ENCODE results near the gene ARHGAP24. TPM values are rescaled to one million over a fixed set of nuclear protein-coding genes. Genes with fewer than 3 reads are reported as not detected.
"Not testable (repeated sequence)": the region's sequence is repeated elsewhere in the genome, so short reads cannot be mapped to it uniquely, and the experiment has no call there.

The ARHGAP24 gene
- total and polyA plus RNA-seq, 10 of the 15 experiments (the other 5 are each of a cell fraction or from before 2014, with no cell fraction given), result 0.10 to 4.2 (median 0.52) TPM

DNA sequence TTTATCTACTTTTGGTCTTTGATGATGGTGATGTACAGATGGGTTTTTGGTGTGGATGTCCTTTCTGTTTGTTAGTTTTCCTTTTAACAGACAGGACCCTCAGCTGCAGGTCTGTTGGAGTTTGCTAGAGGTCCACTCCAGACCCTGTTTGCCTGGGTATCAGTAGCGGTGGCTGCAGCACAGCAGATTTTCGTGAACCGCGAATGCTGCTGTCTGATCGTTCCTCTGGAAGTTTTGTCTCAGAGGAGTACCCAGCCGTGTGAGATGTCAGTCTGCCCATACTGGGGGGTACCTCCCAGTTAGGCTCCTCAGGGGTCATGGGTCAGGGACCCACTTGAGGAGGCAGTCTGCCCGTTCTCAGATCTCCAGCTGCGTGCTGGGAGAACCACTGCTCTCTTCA lies 191.7 kb downstream of the ARHGAP24 start:
- intact Hi-C loops (cut with micrococcal nuclease; ENCODE audit: unreplicated experiment); H3K9ac ChIP-seq (ENCODE audit: control insufficient read depth, insufficient read depth, low read length); H3K36me3 ChIP-seq (ENCODE audit: control insufficient read depth in 2 of 2, insufficient read depth in 2 of 2, low read length in 1 of 2); H3K9me3 ChIP-seq (replicated peaks; ENCODE audit: control insufficient read depth, insufficient read depth, low read length); H3K4me1 ChIP-seq (ENCODE audit: control insufficient read depth, insufficient read depth, low read length); H4K20me1 ChIP-seq (ENCODE audit: control insufficient read depth, insufficient read depth); H3K27ac ChIP-seq (ENCODE audit: control insufficient read depth, insufficient read depth); POLR2A ChIA-PET; DNase-seq (ENCODE audit: low read depth, low spot score); H3K79me2 ChIP-seq (ENCODE audit: control insufficient read depth, insufficient read depth, low read length); H2AFZ ChIP-seq (ENCODE audit: control insufficient read depth, low read depth, low read length); ATAC-seq; RAD21 ChIA-PET (ENCODE audit: unreplicated experiment); FAIRE-seq; H3K4me3 ChIP-seq; H3K27me3 ChIP-seq (replicated peaks in 1 of 2; ENCODE audit: control insufficient read depth in 2 of 2, insufficient read depth in 2 of 2, low read length in 1 of 2); SMC1A ChIA-PET (ENCODE audit: uncharacterized antibody, unreplicated experiment); H3K4me2 ChIP-seq (ENCODE audit: control insufficient read depth, insufficient read depth); in situ Hi-C loops (cut with MboI); BruUV-seq (replicated peaks); CTCF ChIA-PET: not testable (repeated sequence)
- TF ChIP-seq, protein P1, sequence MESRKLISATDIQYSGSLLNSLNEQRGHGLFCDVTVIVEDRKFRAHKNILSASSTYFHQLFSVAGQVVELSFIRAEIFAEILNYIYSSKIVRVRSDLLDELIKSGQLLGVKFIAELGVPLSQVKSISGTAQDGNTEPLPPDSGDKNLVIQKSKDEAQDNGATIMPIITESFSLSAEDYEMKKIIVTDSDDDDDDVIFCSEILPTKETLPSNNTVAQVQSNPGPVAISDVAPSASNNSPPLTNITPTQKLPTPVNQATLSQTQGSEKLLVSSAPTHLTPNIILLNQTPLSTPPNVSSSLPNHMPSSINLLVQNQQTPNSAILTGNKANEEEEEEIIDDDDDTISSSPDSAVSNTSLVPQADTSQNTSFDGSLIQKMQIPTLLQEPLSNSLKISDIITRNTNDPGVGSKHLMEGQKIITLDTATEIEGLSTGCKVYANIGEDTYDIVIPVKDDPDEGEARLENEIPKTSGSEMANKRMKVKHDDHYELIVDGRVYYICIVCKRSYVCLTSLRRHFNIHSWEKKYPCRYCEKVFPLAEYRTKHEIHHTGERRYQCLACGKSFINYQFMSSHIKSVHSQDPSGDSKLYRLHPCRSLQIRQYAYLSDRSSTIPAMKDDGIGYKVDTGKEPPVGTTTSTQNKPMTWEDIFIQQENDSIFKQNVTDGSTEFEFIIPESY (IDR thresholded peaks at IDR 0.05), result peak; percentile 65; the same call in 1 of the 2 replicates
- 96% methylated on average over 8 of the region's 8 CpGs for WGBS (ENCODE audit: insufficient coverage, insufficient replicate concordance, low lambda C conversion rate, missing lambda C conversion rate)

DNA sequence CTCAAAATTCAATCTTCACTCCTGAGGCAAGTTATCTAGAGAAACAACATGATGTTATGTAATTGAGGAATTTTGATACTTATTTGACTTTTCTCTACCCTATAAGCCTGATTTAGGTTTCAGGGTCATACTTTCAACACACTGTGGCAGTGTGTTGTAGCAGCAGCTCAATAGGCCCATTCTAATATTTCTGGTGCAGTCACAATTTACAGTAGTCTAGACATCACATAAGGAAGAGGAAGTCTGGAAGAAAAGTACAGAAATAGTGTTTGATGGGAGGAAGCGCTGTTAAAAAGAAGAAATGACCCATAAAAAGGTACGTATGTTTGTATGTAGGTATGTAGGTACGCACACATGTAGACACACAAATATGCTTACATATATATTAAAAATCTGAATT lies 194.3 kb downstream of the ARHGAP24 start:
- Histone ChIP-seq H3K36me3 (ENCODE audit: control insufficient read depth in 2 of 2, insufficient read depth in 2 of 2, low read length in 1 of 2) (no peaks in the 10 kb centered on the region), H3K79me2 (ENCODE audit: control insufficient read depth, insufficient read depth, low read length) (no peaks in the 10 kb centered on the region), H3K4me2 (ENCODE audit: control insufficient read depth, insufficient read depth) (no peak overlapping the region), H3K9ac (ENCODE audit: control insufficient read depth, insufficient read depth, low read length) (no peak overlapping the region), H3K4me3 (no peak overlapping the region), H3K27me3 (replicated peaks in 1 of 2; ENCODE audit: control insufficient read depth in 2 of 2, insufficient read depth in 2 of 2, low read length in 1 of 2) (no peaks in the 10 kb centered on the region), H3K9me3 (replicated peaks; ENCODE audit: control insufficient read depth, insufficient read depth, low read length) (no peaks in the 10 kb centered on the region; the same call in 2 of the 3 replicates), H2AFZ (ENCODE audit: control insufficient read depth, low read depth, low read length) (no peak overlapping the region), H3K27ac (ENCODE audit: control insufficient read depth, insufficient read depth) (no peak overlapping the region), H4K20me1 (ENCODE audit: control insufficient read depth, insufficient read depth) (no peaks in the 10 kb centered on the region), H3K4me1 (ENCODE audit: control insufficient read depth, insufficient read depth, low read length) (no peaks in the 10 kb centered on the region)
- no peak for FAIRE-seq
- RAD21 ChIA-PET (ENCODE audit: unreplicated experiment), result no interaction called here
- SMC1A ChIA-PET (ENCODE audit: uncharacterized antibody, unreplicated experiment), result interaction anchor here (0.6 kb wide), 1 partner anchor 73 kb away, joined by 3 read pairs; no protein-coding TSS in a partner anchor
- CTCF ChIA-PET, result interaction anchor here (0.9 kb wide), 1 partner anchor 78 kb away, joined by 3 read pairs; no protein-coding TSS in a partner anchor
- TF ChIP-seq, protein P2, sequence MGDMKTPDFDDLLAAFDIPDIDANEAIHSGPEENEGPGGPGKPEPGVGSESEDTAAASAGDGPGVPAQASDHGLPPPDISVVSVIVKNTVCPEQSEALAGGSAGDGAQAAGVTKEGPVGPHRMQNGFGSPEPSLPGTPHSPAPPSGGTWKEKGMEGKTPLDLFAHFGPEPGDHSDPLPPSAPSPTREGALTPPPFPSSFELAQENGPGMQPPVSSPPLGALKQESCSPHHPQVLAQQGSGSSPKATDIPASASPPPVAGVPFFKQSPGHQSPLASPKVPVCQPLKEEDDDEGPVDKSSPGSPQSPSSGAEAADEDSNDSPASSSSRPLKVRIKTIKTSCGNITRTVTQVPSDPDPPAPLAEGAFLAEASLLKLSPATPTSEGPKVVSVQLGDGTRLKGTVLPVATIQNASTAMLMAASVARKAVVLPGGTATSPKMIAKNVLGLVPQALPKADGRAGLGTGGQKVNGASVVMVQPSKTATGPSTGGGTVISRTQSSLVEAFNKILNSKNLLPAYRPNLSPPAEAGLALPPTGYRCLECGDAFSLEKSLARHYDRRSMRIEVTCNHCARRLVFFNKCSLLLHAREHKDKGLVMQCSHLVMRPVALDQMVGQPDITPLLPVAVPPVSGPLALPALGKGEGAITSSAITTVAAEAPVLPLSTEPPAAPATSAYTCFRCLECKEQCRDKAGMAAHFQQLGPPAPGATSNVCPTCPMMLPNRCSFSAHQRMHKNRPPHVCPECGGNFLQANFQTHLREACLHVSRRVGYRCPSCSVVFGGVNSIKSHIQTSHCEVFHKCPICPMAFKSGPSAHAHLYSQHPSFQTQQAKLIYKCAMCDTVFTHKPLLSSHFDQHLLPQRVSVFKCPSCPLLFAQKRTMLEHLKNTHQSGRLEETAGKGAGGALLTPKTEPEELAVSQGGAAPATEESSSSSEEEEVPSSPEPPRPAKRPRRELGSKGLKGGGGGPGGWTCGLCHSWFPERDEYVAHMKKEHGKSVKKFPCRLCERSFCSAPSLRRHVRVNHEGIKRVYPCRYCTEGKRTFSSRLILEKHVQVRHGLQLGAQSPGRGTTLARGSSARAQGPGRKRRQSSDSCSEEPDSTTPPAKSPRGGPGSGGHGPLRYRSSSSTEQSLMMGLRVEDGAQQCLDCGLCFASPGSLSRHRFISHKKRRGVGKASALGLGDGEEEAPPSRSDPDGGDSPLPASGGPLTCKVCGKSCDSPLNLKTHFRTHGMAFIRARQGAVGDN (IDR thresholded peaks at IDR 0.05), result no peak
- TF ChIP-seq, protein P1 (IDR thresholded peaks at IDR 0.05), result no peak
- no peak for TF ChIP-seq ZNF207 (IDR thresholded peaks at IDR 0.05; ENCODE audit: borderline replicate concordance)
- TF ChIP-seq CBX5 (IDR thresholded peaks at IDR 0.05; ENCODE audit: low read depth), result no peak
- no peak for TF ChIP-seq KAT2A (conservative IDR thresholded peaks at IDR 0.05; ENCODE audit: control insufficient read depth, low read depth, low read length)
- TF ChIP-seq RFX5 (IDR thresholded peaks at IDR 0.05; ENCODE audit: low read depth, low read length), result no peak
- TF ChIP-seq SP1 (IDR thresholded peaks at IDR 0.05; ENCODE audit: low read depth, low read length), result no peak
- no peak for TF ChIP-seq RBBP5 (conservative IDR thresholded peaks at IDR 0.05)
- TF ChIP-seq SPI1 (IDR thresholded peaks at IDR 0.05; ENCODE audit: borderline replicate concordance, insufficient read depth, low read depth, low read length), result no peak
- ATAC-seq, result no peak
- DNase-seq (ENCODE audit: low read depth, low spot score), result no peak
- intact Hi-C loops (cut with micrococcal nuclease; ENCODE audit: unreplicated experiment) (no loop called here), in situ Hi-C loops (cut with MboI) (no loop called here)
- 97% methylated on average over 3 of the region's 3 CpGs for WGBS (ENCODE audit: insufficient coverage, insufficient replicate concordance, low lambda C conversion rate, missing lambda C conversion rate)
- POLR2A ChIA-PET, result no interaction called here
- BruUV-seq (replicated peaks), result no TSS peak
